Cardiac muscle cell (in vitro differentiated cells and primary cell): ENCODE data around the gene HERC3. TPM values are rescaled to one million over a fixed set of nuclear protein-coding genes. Genes with fewer than 3 reads are reported as not detected.

ENCODE experiments used
- DNase-seq, 2 donors: peaks; one replicate each; pipeline versions ENCODE4 v3.0.0 to v3.0.0-alpha.2; 2010 to 2017; ENCODE audit warnings: low read depth in 1 of 2, low spot score in 1 of 2
- H3K27ac ChIP-seq: fragments of 200-600 bp; sonication (generic); 2 replicates; pipeline ENCODE4 v1.5.1; 2016
- H3K27me3 ChIP-seq: fragments of 200-600 bp; sonication (generic); 2 replicates; pipeline ENCODE4 v1.6.0; 2016; ENCODE audit warnings: control low read depth
- H3K36me3 ChIP-seq: fragments of 200-600 bp; sonication (generic); 2 replicates; pipeline ENCODE4 v1.5.1; 2016; ENCODE audit warnings: control low read depth
- H3K4me1 ChIP-seq: fragments of 200-600 bp; sonication (generic); 2 replicates; pipeline ENCODE4 v1.8.1; 2017; ENCODE audit warnings: low read depth, mild to moderate bottlenecking, mixed run types
- H3K4me3 ChIP-seq: fragments of 200-600 bp; sonication (generic); 2 replicates; pipeline ENCODE4 v1.5.1; 2016; ENCODE audit warnings: mild to moderate bottlenecking
- H3K9me3 ChIP-seq: fragments of 200-600 bp; sonication (generic); 2 replicates; pipeline ENCODE4 v1.5.1; 2017; ENCODE audit warnings: low read depth, mild to moderate bottlenecking, control low read depth
- CTCF ChIP-seq: IDR thresholded peaks from 2 replicates; pipeline ENCODE4 v1.5.1; 2012; ENCODE audit warnings: low read depth, mild to moderate bottlenecking, low read length
- polyA plus RNA-seq: library from polyadenylated mRNA; unstranded; fragments of >200 nt; fragmentation: Nextera tagmentation; extraction: Ambion mirVana; gene quantifications from 2 replicates; pipeline ENCODE4 v1.2.1, GENCODE V29; 2016
- total RNA-seq: library from RNA; depleted of rRNA; stranded (reverse); fragments of >200 nt; gene quantifications from 2 replicates; pipeline ENCODE4 v1.2.3, GENCODE V29; 2016

The HERC3 gene
- total and polyA plus RNA-seq, 2 experiments from 2014 or later: 29.4 to 35.3 TPM

- Histone ChIP-seq H3K4me3 (no peak overlapping the region), H3K27ac (no peak overlapping the region), H3K36me3 (peaks cover 67% of the 10 kb centered on the region), H3K9me3 (no peaks in the 10 kb centered on the region), H3K27me3 (no peaks in the 10 kb centered on the region), H3K4me1 (no peaks in the 10 kb centered on the region)
- TF ChIP-seq CTCF: no peak
- no peak for DNase-seq
These were observed 139.1 kb downstream of the HERC3 start for GRCh38 chr4:88731381-88731780.

GRCh38 chr4:88732714-88733368 is 140.6 kb downstream of the HERC3 start:
- no peak for TF ChIP-seq CTCF
- no peak for DNase-seq
- H3K27ac ChIP-seq: no peak overlapping the region
- H3K36me3 ChIP-seq: peaks cover 60% of the 10 kb centered on the region
- no peaks in the 10 kb centered on the region for H3K4me1 ChIP-seq
- H3K27me3 ChIP-seq: no peaks in the 10 kb centered on the region
- H3K4me3 ChIP-seq: no peak overlapping the region
- H3K9me3 ChIP-seq: no peaks in the 10 kb centered on the region

GRCh38 chr4:88734403-88734949 is 142.2 kb downstream of the HERC3 start:
- Histone ChIP-seq H3K4me3 (no peak overlapping the region), H3K4me1 (no peaks in the 10 kb centered on the region), H3K27me3 (no peaks in the 10 kb centered on the region), H3K9me3 (no peaks in the 10 kb centered on the region), H3K27ac (peak overlapping the region; percentile 10), H3K36me3 (peaks cover 49% of the 10 kb centered on the region)
- DNase-seq: no peak
- TF ChIP-seq CTCF: no peak

GRCh38 chr4:88735564-88735963 is 143.3 kb downstream of the HERC3 start:
- peaks cover 46% of the 10 kb centered on the region for H3K36me3 ChIP-seq
- no peaks in the 10 kb centered on the region for H3K9me3 ChIP-seq
- H3K4me1 ChIP-seq: no peaks in the 10 kb centered on the region
- no peak for TF ChIP-seq CTCF
- H3K4me3 ChIP-seq: no peak overlapping the region
- H3K27me3 ChIP-seq: no peaks in the 10 kb centered on the region
- DNase-seq: peak in 1 of 2 donors; percentile 46
- H3K27ac ChIP-seq: no peak overlapping the region

GRCh38 chr4:88736264-88736663 is 144.0 kb downstream of the HERC3 start:
- no peaks in the 10 kb centered on the region for H3K4me1 ChIP-seq
- DNase-seq: no peak
- peaks cover 39% of the 10 kb centered on the region for H3K36me3 ChIP-seq
- H3K27me3 ChIP-seq: no peaks in the 10 kb centered on the region
- H3K4me3 ChIP-seq: no peak overlapping the region
- no peak for TF ChIP-seq CTCF
- H3K9me3 ChIP-seq: no peaks in the 10 kb centered on the region
- H3K27ac ChIP-seq: peak overlapping the region; percentile 0
